CD14-positive monocyte (primary cell): ENCODE data around the gene MRPL49. TPM values are rescaled to one million over a fixed set of nuclear protein-coding genes. Genes with fewer than 3 reads are reported as not detected.

Experiments used
- DNase-seq, 3 donors: peaks; one replicate each; pipeline ENCODE4 v3.0.0-alpha.2; 2011 to 2022
- H2AFZ ChIP-seq: 2 replicates; pipeline ENCODE4 v1.6.0; 2012; ENCODE audit warnings: mild to moderate bottlenecking, low read depth, low read length, inconsistent platforms; ENCODE audit not compliant: insufficient read depth, poor library complexity, severe bottlenecking
- H3K27ac ChIP-seq, 2 donors: 1 replicate in 1 of 2; 2 replicates in 1 of 2; pipeline ENCODE4 v1.5.1; 2012 to 2013; ENCODE audit warnings: low read length in 2 of 2, control low read depth in 1 of 2, inconsistent platforms in 1 of 2, low read depth in 1 of 2, mild to moderate bottlenecking in 1 of 2
- H3K27me3 ChIP-seq, 2 donors: one replicate each; pipeline versions ENCODE4 v1.6.0 to v1.6.1; 2011 to 2013; ENCODE audit warnings: low read length in 2 of 2; ENCODE audit not compliant: control insufficient read depth in 2 of 2, insufficient read depth in 2 of 2
- H3K36me3 ChIP-seq, 2 donors: replicated peaks in 1 of 2; 1 replicate in 1 of 2; 2 replicates in 1 of 2; pipeline versions ENCODE4 v1.5.1 to v1.6.1; 2012 to 2013; ENCODE audit warnings: low read length in 2 of 2, control low read depth in 1 of 2, inconsistent platforms in 1 of 2, mild to moderate bottlenecking in 1 of 2; ENCODE audit not compliant: insufficient read depth in 2 of 2, control insufficient read depth in 1 of 2
- H3K4me1 ChIP-seq, 2 donors: 1 replicate in 1 of 2; 2 replicates in 1 of 2; pipeline versions ENCODE4 v1.5.1 to v1.6.1; 2012 to 2013; ENCODE audit warnings: low read length in 2 of 2, control low read depth in 1 of 2, inconsistent platforms in 1 of 2, mild to moderate bottlenecking in 1 of 2, moderate library complexity in 1 of 2; ENCODE audit not compliant: insufficient read depth in 2 of 2, control insufficient read depth in 1 of 2
- H3K4me2 ChIP-seq: replicated peaks from 2 replicates; pipeline ENCODE3; 2012; ENCODE audit warnings: low read length, moderate library complexity, mild to moderate bottlenecking; ENCODE audit not compliant: poor library complexity, severe bottlenecking; ENCODE audit errors: extremely low read depth
- H3K4me3 ChIP-seq, 3 experiments: fragments of 200-600 bp in 1 of 3; sonication (generic) in 1 of 3; replicated peaks in 1 of 3; 1 replicate in 2 of 3; 2 replicates in 1 of 3; pipeline ENCODE4 v1.5.1; 2011 to 2013; ENCODE audit warnings: low read length in 3 of 3, mild to moderate bottlenecking in 3 of 3, control low read depth in 2 of 3, low read depth in 2 of 3, inconsistent platforms in 1 of 3, moderate library complexity in 1 of 3
- H3K79me2 ChIP-seq: 2 replicates; pipeline ENCODE4 v1.6.0; 2012; ENCODE audit warnings: mild to moderate bottlenecking, control low read depth, inconsistent platforms, low read length, moderate library complexity; ENCODE audit not compliant: insufficient read depth
- H3K9ac ChIP-seq: 2 replicates; pipeline ENCODE4 v1.6.0; 2017; ENCODE audit warnings: low read length, mild to moderate bottlenecking; ENCODE audit not compliant: insufficient read depth, poor library complexity, severe bottlenecking
- H3K9me3 ChIP-seq, 2 donors: replicated peaks in 1 of 2; 1 replicate in 1 of 2; 2 replicates in 1 of 2; pipeline versions ENCODE4 v1.5.1 to v1.6.1; 2012 to 2013; ENCODE audit warnings: low read length in 2 of 2, control low read depth in 1 of 2; ENCODE audit not compliant: control insufficient read depth in 1 of 2, insufficient read depth in 1 of 2
- H4K20me1 ChIP-seq: 2 replicates; pipeline ENCODE4 v1.6.0; 2012; ENCODE audit warnings: mild to moderate bottlenecking, low read length, control low read depth, moderate library complexity; ENCODE audit not compliant: insufficient read depth
- H3K27ac Mint-ChIP-seq, 7 donors: one replicate each; pipeline ENCODE4 v1.8.0; 2020; ENCODE audit warnings: mild to moderate bottlenecking in 7 of 7, mixed read lengths in 7 of 7, moderate library complexity in 6 of 7, inconsistent platforms in 2 of 7
- H3K27me3 Mint-ChIP-seq, 3 donors: one replicate each; pipeline ENCODE4 v1.8.0; 2021 to 2022; ENCODE audit warnings: low read depth in 3 of 3, mild to moderate bottlenecking in 3 of 3, mixed read lengths in 3 of 3, moderate library complexity in 3 of 3, inconsistent platforms in 1 of 3
- H3K36me3 Mint-ChIP-seq, 2 donors: one replicate each; pipeline ENCODE4 v1.8.0; 2020; ENCODE audit warnings: mixed read lengths in 2 of 2, inconsistent platforms in 1 of 2, mild to moderate bottlenecking in 1 of 2
- H3K4me1 Mint-ChIP-seq: one replicate; pipeline ENCODE4 v1.8.0; 2020; ENCODE audit warnings: mild to moderate bottlenecking, mixed read lengths
- H3K4me3 Mint-ChIP-seq, 2 donors: one replicate each; pipeline ENCODE4 v1.8.0; 2020; ENCODE audit warnings: mild to moderate bottlenecking in 2 of 2, mixed read lengths in 2 of 2, moderate library complexity in 1 of 2
- H3K9me3 Mint-ChIP-seq, 7 donors: one replicate each; pipeline ENCODE4 v1.8.0; 2020 to 2022; ENCODE audit warnings: mixed read lengths in 7 of 7, mild to moderate bottlenecking in 6 of 7, moderate library complexity in 6 of 7, inconsistent platforms in 2 of 7
- CTCF ChIP-seq: fragments of 200-600 bp; IDR thresholded peaks from one replicate; pipeline ENCODE4 v1.8.0; 2022; ENCODE audit warnings: antibody characterized with exemption, mild to moderate bottlenecking
- WGBS: methylation state at CpG from one replicate; pipeline ENCODE4 v1.1.5; 2013; ENCODE audit warnings: missing lambda C conversion rate; ENCODE audit not compliant: insufficient coverage; 5-methylcytosine and 5-hydroxymethylcytosine counted together
- intact Hi-C, 2 donors: fragments of 100-400 bp; cut with micrococcal nuclease; formaldehyde crosslinking; loops; one replicate each; pipeline versions ENCODE4 v1.15.0 to v1.15.1; 2023
- polyA plus RNA-seq, 3 donors: library from polyadenylated mRNA; depleted of rRNA in 1 of 3; unstranded in 2 of 3; stranded (reverse) in 1 of 3; fragments of 300-500 nt in 2 of 3; fragments of >200 nt in 1 of 3; fragmentation: Illumina TruSeq in 2 of 3; gene quantifications; 1 replicate in 2 of 3; 2 replicates in 1 of 3; pipeline ENCODE4 v1.2.3, GENCODE V29; 2012 to 2021

Gene MRPL49
- polyA plus RNA-seq, 3 donors: 19.8 to 33.9 (median 32.7) TPM

GRCh38 chr11:65132988-65133700 is 11.0 kb downstream of the MRPL49 start:
- H3K36me3 Mint-ChIP-seq: peaks cover 36 to 57% of the 10 kb centered on the region in 2 donors
- DNase-seq: peak in 2 of 3 donors; percentile 36 to 48
- H3K4me3 Mint-ChIP-seq: peak overlapping the region; percentile 92 to 99
- peaks cover 41 to 46% of the 10 kb centered on the region in 2 donors for H3K36me3 ChIP-seq
- peaks cover 38% of the 10 kb centered on the region for H3K79me2 ChIP-seq
- peaks cover 0 to 2% (median 2%) of the 10 kb centered on the region in 3 donors for H3K27me3 Mint-ChIP-seq
- H3K9ac ChIP-seq: peak overlapping the region; percentile 99
- no peak for TF ChIP-seq CTCF
- WGBS: 84% methylated on average over 6 of the region's 18 CpGs
- H3K9me3 ChIP-seq: no peaks in the 10 kb centered on the region
- H3K4me1 ChIP-seq: peaks cover 30 to 31% of the 10 kb centered on the region in 2 donors
- peaks cover 41% of the 10 kb centered on the region for H4K20me1 ChIP-seq
- H3K4me2 ChIP-seq: peak overlapping the region; percentile 95
- peak overlapping the region; percentile 51 to 98 (median 92) for H3K4me3 ChIP-seq
- intact Hi-C loops: no loop called here
- H3K4me1 Mint-ChIP-seq: peaks cover 29% of the 10 kb centered on the region
- peak overlapping the region; percentile 84 for H2AFZ ChIP-seq
- H3K9me3 Mint-ChIP-seq: no peaks in the 10 kb centered on the region
- no peaks in the 10 kb centered on the region for H3K27me3 ChIP-seq
- peak overlapping the region; percentile 99 to 100 for H3K27ac ChIP-seq
- H3K27ac Mint-ChIP-seq: peak overlapping the region; percentile 99 to 100 (median 99)

GRCh38 chr11:65133724-65134123 is 11.6 kb downstream of the MRPL49 start:
- intact Hi-C loops: loop anchor here in 1 of 2 donors (2.0 kb wide), 2 partner anchors 17 kb away; partner anchors contain the start of gene ZNHIT2

More at GRCh38 chr11:65133724-65134123, 11.6 kb downstream of the MRPL49 start:
- Histone ChIP-seq H3K9me3 (no peaks in the 10 kb centered on the region), H4K20me1 (peaks cover 35% of the 10 kb centered on the region), H3K4me3 (peak overlapping the region; percentile 51 to 98 (median 92)), H3K36me3 (peaks cover 35 to 40% of the 10 kb centered on the region in 2 donors), H2AFZ (peak overlapping the region; percentile 84), H3K4me1 (peaks cover 30 to 31% of the 10 kb centered on the region in 2 donors), H3K4me2 (peak overlapping the region; percentile 95), H3K27ac (peak overlapping the region; percentile 99 to 100), H3K27me3 (no peaks in the 10 kb centered on the region), H3K9ac (peak overlapping the region; percentile 99), H3K79me2 (peaks cover 38% of the 10 kb centered on the region)
- Mint-ChIP-seq H3K4me3 (peak overlapping the region; percentile 92 to 99), H3K36me3 (peaks cover 30 to 51% of the 10 kb centered on the region in 2 donors), H3K27me3 (peaks cover 0 to 2% (median 2%) of the 10 kb centered on the region in 3 donors), H3K9me3 (no peaks in the 10 kb centered on the region), H3K27ac (peak overlapping the region; percentile 99 to 100 (median 99)), H3K4me1 (peaks cover 29% of the 10 kb centered on the region)
- WGBS: 1% methylated on average over 16 of the region's 20 CpGs
- TF ChIP-seq CTCF: no peak
- no peak for DNase-seq
